Transverse colon (tissue), 4 donors: ENCODE data around the gene ZBTB26.

Source experiments
- EP300 ChIP-seq: sonication (generic); formaldehyde crosslinking; IDR thresholded peaks from one replicate; pipeline ENCODE4 v1.6.1; 2017; ENCODE audit warnings: antibody characterized with exemption, low read depth
- POLR2A ChIP-seq: fragments of 450-650 bp; IDR thresholded peaks from one replicate; pipeline ENCODE4 v1.6.1; 2016; ENCODE audit warnings: antibody characterized with exemption, mild to moderate bottlenecking, moderate library complexity
- POLR2AphosphoS5 ChIP-seq, 3 donors: sonication (generic); formaldehyde crosslinking; IDR thresholded peaks; one replicate each; pipeline ENCODE4 v1.6.1; 2016; ENCODE audit warnings: antibody characterized with exemption in 3 of 3
- TF ChIP-seq, protein P1 (sequence below), 5 experiments: fragments of 200-600 bp in 3 of 5; fragments of 450-650 bp in 2 of 5; sonication (generic) in 3 of 5; IDR thresholded peaks; 1 replicate in 2 of 5; 2 replicates in 3 of 5; pipeline ENCODE4 v1.5.1; 2016 to 2017; ENCODE audit warnings: antibody characterized with exemption in 5 of 5, inconsistent platforms in 3 of 5, mild to moderate bottlenecking in 2 of 5, moderate library complexity in 1 of 5

DNA sequence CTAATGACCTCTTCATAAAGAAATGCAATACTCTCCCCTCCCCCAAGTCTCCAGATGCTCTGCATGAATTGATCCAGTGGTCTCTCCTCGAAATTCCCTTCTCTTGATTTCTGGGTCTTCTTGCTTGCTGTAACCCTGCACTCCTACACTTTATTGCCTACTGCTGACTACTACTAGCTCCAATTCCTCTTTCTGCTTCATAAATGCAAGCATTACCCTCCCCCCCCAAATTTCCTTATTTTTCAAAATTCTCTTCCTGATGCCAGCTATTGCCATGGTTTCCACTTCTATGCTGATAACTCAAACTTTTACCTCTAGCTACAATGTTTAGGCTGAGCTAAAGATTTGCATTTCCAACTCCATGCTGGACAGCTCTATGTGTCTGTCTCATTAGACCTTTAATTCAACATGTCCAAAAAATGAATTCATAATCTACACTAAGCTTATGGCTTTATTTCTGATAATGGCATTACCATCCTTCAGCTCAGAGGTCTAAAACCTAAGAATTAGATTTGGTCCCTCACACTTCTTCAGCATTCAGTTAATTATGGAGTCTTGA, 1.4 kb downstream of the ZBTB26 start:
- TF ChIP-seq POLR2AphosphoS5 (IDR thresholded peaks at IDR 0.05) (no peak), EP300 (no peak), POLR2A (no peak)
- TF ChIP-seq, protein P1, sequence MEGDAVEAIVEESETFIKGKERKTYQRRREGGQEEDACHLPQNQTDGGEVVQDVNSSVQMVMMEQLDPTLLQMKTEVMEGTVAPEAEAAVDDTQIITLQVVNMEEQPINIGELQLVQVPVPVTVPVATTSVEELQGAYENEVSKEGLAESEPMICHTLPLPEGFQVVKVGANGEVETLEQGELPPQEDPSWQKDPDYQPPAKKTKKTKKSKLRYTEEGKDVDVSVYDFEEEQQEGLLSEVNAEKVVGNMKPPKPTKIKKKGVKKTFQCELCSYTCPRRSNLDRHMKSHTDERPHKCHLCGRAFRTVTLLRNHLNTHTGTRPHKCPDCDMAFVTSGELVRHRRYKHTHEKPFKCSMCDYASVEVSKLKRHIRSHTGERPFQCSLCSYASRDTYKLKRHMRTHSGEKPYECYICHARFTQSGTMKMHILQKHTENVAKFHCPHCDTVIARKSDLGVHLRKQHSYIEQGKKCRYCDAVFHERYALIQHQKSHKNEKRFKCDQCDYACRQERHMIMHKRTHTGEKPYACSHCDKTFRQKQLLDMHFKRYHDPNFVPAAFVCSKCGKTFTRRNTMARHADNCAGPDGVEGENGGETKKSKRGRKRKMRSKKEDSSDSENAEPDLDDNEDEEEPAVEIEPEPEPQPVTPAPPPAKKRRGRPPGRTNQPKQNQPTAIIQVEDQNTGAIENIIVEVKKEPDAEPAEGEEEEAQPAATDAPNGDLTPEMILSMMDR (IDR thresholded peaks at IDR 0.05) = no peak
